ENCODE results near the gene FES. TPM values are rescaled to one million over a fixed set of nuclear protein-coding genes. Genes with fewer than 3 reads are reported as not detected.
"Not testable (repeated sequence)": the region's sequence is repeated elsewhere in the genome, so short reads cannot be mapped to it uniquely, and the experiment has no call there.

FES gene
- total RNA-seq, 6 donors from 2014 or later: 33.4 to 144 (median 68.3) TPM

DNA sequence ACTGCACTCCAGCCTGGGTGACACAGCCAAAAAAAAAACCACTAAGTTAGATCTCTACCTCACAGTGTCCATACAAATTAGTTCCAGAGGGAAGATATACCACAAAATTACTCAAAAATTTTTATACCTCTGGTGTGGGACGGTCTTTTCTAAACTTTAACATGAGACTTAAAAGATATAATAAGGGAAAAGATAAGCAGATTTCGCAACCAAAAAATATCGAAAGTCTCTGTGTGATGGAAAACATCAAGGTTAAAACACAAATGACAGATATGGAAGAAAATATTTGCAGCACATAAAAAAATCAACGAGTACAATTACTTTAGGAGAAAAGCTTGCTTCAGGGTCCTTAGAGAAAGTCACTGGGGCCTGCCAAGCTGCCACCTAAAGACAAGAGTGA is 37.6 kb downstream of the FES start:
- no peak for ATAC-seq (ENCODE audit: low FRiP score in 2 of 2)
- Histone ChIP-seq H3K27me3 (no peaks in the 10 kb centered on the region), H3K9me3 (no peaks in the 10 kb centered on the region), H3K4me3 (no peak overlapping the region), H3K36me3 (peaks cover 23 to 48% (median 43%) of the 10 kb centered on the region in 4 donors), H3K4me1 (no peaks in the 10 kb centered on the region), H3K27ac (no peak overlapping the region)
- no peak for DNase-seq
- TF ChIP-seq EP300 (IDR thresholded peaks at IDR 0.05): no peak
- TF ChIP-seq POLR2A (IDR thresholded peaks at IDR 0.05): no peak
- TF ChIP-seq POLR2AphosphoS5 (IDR thresholded peaks at IDR 0.05): no peak
- TF ChIP-seq CTCF (IDR thresholded peaks at IDR 0.05): no peak
- 81 to 88% methylated on average over 4 of the region's 4 CpGs for WGBS, 2 donors

- not testable (repeated sequence) for H3K27me3 ChIP-seq; H3K4me1 ChIP-seq; H3K9me3 ChIP-seq; DNase-seq; H3K27ac ChIP-seq; H3K4me3 ChIP-seq; ATAC-seq (ENCODE audit: low FRiP score in 2 of 2)
- peaks cover 23 to 39% (median 35%) of the 10 kb centered on the region in 4 donors for H3K36me3 ChIP-seq
- WGBS, 2 donors: 90% methylated on average over 7 of the region's 7 CpGs
These were observed 38.5 kb downstream of the FES start for GRCh38 chr15:90922712-90923322.

- H3K9me3 ChIP-seq: no peaks in the 10 kb centered on the region
- peaks cover 3 to 8% (median 6%) of the 10 kb centered on the region in 4 donors for H3K4me1 ChIP-seq
- no peak overlapping the region for H3K4me3 ChIP-seq
- DNase-seq (no peak), ATAC-seq (ENCODE audit: low FRiP score in 2 of 2) (no peak)
- 69 to 81% methylated on average over 5 of the region's 5 CpGs for WGBS, 2 donors
- no peak overlapping the region for H3K27ac ChIP-seq
- no peaks in the 10 kb centered on the region for H3K27me3 ChIP-seq
- peaks cover 15 to 23% (median 19%) of the 10 kb centered on the region in 4 donors for H3K36me3 ChIP-seq
- TF ChIP-seq CTCF (IDR thresholded peaks at IDR 0.05) (no peak), EP300 (IDR thresholded peaks at IDR 0.05) (no peak), POLR2A (IDR thresholded peaks at IDR 0.05) (no peak), POLR2AphosphoS5 (IDR thresholded peaks at IDR 0.05) (no peak)
These were observed 40.1 kb downstream of the FES start for GRCh38 chr15:90924375-90924774.

DNA sequence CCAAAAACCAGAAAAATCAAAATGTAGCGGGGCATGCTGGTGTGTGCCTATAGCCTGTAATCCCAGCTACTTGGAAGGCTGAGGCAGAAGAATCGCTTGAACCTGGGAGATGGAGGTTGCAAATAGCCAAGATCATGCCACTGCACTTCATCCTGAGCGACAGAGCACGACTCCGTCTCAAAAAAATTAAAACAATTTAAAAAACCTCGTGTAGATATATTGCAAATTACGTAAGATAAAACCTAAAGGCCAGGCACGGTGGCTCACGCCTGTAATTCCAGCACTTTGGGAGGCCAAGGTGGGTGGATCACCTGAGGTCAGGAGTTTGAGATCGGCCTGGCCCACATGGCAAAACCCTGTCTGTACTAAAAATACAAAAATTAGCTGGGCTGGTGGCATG is 42.5 kb downstream of the FES start:
- H3K27me3 ChIP-seq; DNase-seq; H3K27ac ChIP-seq; H3K36me3 ChIP-seq; H3K9me3 ChIP-seq; H3K4me3 ChIP-seq; ATAC-seq (ENCODE audit: low FRiP score in 2 of 2): not testable (repeated sequence)
- WGBS, 2 donors: 91 to 96% methylated on average over 10 of the region's 10 CpGs
- peaks cover 19 to 28% (median 22%) of the 10 kb centered on the region in 4 donors for H3K4me1 ChIP-seq

DNA sequence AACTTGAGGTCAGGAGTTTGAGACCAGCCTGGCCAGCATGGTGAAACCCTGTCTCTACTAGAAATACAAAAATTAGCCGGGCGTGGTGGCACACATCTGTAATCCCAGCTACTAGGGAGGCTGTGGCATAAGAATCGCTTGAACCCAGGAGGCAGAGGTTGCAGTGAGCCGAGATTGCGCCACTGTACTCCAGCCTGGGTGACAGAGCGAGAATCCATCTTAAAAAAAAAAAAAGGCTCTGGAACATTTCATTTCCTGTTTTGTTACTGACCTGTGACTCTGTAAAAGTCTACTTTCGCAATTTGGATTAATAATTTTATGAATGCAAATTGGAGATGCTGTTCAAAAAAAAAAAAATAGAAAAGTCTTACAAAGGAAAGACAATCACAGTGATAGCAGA is 43.8 kb downstream of the FES start:
- WGBS, 2 donors: 79 to 85% methylated on average over 7 of the region's 7 CpGs
- H3K27me3 ChIP-seq; ATAC-seq (ENCODE audit: low FRiP score in 2 of 2); H3K9me3 ChIP-seq; DNase-seq; H3K4me3 ChIP-seq; H3K36me3 ChIP-seq: not testable (repeated sequence)
- Histone ChIP-seq H3K27ac (peak overlapping the region in 2 of 4 donors; percentile 52 to 97), H3K4me1 (peaks cover 27 to 41% (median 29%) of the 10 kb centered on the region in 4 donors)

DNA sequence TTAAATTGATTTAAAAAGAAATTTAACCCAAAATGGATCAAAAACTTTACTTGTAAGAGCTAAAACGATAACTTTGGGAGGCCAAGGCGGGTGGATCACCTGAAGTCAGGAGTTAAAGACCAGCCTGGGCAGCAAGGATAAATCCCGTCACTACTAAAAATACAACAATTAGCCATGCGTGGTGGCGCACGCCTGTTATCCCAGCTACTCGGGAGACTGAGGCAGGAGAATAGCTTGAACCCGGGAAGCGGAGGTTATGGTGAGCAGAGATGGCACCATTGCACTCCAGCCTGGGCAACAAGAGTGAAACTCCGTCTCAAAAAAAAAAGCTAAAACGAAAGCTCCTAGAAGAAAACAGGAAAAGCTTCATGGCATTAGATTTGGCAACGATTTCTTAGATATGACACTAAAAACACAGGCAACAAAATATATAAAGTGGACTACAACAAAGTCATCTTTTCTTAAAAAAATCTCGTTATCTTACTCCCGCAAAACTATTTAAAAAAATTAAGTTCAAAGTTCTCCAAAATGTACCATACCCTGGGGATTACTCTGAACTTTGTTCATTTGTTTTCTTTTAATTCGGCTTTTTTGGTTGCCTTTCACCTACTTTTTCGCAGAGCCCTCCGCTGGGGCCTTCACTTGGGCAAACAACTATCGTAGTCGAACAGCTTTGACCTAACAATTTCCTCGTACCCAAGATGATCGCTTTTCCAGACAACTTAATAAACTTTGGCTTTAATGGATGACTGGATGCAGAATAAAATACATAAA is 45.1 kb downstream of the FES start:
- Histone ChIP-seq H3K27ac (peak overlapping the region; percentile 88 to 97 (median 96)), H3K4me3 (peak overlapping the region in 3 of 4 donors; percentile 50 to 66 (median 61)), H3K9me3 (no peaks in the 10 kb centered on the region), H3K36me3 (no peaks in the 10 kb centered on the region), H3K4me1 (peaks cover 34 to 51% (median 36%) of the 10 kb centered on the region in 4 donors), H3K27me3 (no peaks in the 10 kb centered on the region)
- 51 to 52% methylated on average over 21 of the region's 21 CpGs for WGBS, 2 donors
- DNase-seq (no peak), ATAC-seq (ENCODE audit: low FRiP score in 2 of 2) (no peak)
- no peak for TF ChIP-seq EP300 (IDR thresholded peaks at IDR 0.05)
- no peak for TF ChIP-seq CTCF (IDR thresholded peaks at IDR 0.05)
- TF ChIP-seq POLR2A (IDR thresholded peaks at IDR 0.05): no peak
- no peak for TF ChIP-seq POLR2AphosphoS5 (IDR thresholded peaks at IDR 0.05)
